Measurements from ENCODE around the gene SETD5. TPM values are rescaled to one million over a fixed set of nuclear protein-coding genes. Genes with fewer than 3 reads are reported as not detected.
A peak's percentile ranks its signal among the peaks of the same experiment; 100 is the strongest.

Gene SETD5, protein sequence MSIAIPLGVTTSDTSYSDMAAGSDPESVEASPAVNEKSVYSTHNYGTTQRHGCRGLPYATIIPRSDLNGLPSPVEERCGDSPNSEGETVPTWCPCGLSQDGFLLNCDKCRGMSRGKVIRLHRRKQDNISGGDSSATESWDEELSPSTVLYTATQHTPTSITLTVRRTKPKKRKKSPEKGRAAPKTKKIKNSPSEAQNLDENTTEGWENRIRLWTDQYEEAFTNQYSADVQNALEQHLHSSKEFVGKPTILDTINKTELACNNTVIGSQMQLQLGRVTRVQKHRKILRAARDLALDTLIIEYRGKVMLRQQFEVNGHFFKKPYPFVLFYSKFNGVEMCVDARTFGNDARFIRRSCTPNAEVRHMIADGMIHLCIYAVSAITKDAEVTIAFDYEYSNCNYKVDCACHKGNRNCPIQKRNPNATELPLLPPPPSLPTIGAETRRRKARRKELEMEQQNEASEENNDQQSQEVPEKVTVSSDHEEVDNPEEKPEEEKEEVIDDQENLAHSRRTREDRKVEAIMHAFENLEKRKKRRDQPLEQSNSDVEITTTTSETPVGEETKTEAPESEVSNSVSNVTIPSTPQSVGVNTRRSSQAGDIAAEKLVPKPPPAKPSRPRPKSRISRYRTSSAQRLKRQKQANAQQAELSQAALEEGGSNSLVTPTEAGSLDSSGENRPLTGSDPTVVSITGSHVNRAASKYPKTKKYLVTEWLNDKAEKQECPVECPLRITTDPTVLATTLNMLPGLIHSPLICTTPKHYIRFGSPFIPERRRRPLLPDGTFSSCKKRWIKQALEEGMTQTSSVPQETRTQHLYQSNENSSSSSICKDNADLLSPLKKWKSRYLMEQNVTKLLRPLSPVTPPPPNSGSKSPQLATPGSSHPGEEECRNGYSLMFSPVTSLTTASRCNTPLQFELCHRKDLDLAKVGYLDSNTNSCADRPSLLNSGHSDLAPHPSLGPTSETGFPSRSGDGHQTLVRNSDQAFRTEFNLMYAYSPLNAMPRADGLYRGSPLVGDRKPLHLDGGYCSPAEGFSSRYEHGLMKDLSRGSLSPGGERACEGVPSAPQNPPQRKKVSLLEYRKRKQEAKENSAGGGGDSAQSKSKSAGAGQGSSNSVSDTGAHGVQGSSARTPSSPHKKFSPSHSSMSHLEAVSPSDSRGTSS (N-terminal part only)
- 10 to 100 TPM; 35.0 to 78.0 (median 44.4) TPM for total RNA-seq
- 10 to 100 TPM; 25.5 to 31.7 TPM for polyA plus RNA-seq

DNA sequence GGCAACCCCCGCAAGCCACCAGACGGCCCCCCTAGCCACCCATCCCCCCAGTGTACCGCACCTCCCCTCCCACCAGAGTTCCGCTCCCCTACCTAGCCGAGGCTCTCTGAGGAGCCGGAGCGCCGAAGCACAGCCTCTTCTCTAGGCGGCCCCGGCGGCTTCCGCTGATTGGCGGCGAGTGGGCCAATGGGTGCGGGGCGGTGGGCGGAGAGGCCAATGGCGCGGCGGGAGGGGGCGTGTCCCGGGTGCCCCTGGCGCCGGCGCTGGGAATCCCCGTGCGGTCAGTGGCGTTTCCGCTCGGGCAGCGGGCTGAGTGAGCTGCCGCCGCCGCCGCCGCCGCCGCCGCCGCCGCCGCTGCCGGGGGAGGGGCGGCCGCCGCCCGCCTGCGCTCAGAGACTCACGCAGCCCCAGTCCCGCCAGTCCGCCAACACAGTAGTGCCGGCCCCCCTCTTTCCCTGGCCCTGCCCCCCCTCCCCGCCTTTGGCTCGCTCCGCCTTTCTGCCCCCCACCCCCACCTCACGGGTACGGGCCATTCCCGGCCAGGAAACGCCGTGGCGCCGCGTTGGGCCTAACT lies at the start of gene SETD5:
Gene SETD5, plus strand, starts transcription at position 284 of the 574 bp plus-strand sequence. CDS start 31,324 bp downstream, outside the sequence.
- Histone ChIP-seq H3K9me3 (no peaks in the 10 kb centered on the region), H3K4me3 (peak within 1 kb of the TSS; percentile 76 to 94 (median 82)), H3K27me3 (no peaks in the 10 kb centered on the region), H3K36me3 (no peaks in the 10 kb centered on the region), H3K4me1 (peaks cover 46 to 53% (median 52%) of the 10 kb centered on the region in 3 donors), H3K27ac (peak within 1 kb of the TSS; percentile 97 to 99 (median 98))
- TF ChIP-seq, protein P1, sequence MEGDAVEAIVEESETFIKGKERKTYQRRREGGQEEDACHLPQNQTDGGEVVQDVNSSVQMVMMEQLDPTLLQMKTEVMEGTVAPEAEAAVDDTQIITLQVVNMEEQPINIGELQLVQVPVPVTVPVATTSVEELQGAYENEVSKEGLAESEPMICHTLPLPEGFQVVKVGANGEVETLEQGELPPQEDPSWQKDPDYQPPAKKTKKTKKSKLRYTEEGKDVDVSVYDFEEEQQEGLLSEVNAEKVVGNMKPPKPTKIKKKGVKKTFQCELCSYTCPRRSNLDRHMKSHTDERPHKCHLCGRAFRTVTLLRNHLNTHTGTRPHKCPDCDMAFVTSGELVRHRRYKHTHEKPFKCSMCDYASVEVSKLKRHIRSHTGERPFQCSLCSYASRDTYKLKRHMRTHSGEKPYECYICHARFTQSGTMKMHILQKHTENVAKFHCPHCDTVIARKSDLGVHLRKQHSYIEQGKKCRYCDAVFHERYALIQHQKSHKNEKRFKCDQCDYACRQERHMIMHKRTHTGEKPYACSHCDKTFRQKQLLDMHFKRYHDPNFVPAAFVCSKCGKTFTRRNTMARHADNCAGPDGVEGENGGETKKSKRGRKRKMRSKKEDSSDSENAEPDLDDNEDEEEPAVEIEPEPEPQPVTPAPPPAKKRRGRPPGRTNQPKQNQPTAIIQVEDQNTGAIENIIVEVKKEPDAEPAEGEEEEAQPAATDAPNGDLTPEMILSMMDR (IDR thresholded peaks at IDR 0.05) = no peak
- ATAC-seq (peak; percentile 74 to 84 (median 76)), FAIRE-seq (no peak), DNase-seq (peak; percentile 97 to 99 (median 98))
- intact Hi-C loops (cut with DNase I) = loop anchor here in 1 of 3 donors (10.0 kb wide), 1 partner anchor 47 kb away; no protein-coding TSS in a partner anchor
- 0 to 1% methylated on average over 44 to 63 of the region's 63 CpGs for WGBS, 2 donors

DNA sequence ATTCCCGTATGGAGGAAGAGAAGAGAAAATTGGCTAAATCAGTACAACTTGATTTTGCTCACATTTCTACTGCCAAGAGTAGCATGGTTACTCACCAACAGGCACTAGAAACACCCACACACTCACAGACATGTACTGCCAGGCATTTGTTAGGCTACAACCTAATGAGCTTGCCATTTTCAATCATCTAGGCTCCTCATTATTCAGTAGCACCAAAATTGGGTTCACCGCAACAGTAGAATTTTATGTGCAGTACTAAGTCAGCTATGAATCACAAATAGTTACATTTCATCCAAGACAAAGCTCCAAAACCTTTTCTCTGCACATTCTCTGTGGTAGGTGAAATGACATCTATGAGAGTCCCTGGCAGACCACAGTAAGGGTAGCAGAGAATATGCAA lies 49.5 kb upstream of the SETD5 start:
- Histone ChIP-seq H3K4me3 (no peak overlapping the region), H3K9me3 (no peaks in the 10 kb centered on the region), H3K27ac (no peak overlapping the region), H3K27me3 (no peaks in the 10 kb centered on the region), H3K36me3 (no peaks in the 10 kb centered on the region), H3K4me1 (peaks cover 0 to 18% (median 3%) of the 10 kb centered on the region in 3 donors)
- no peak for FAIRE-seq
- ATAC-seq = no peak
- 49 to 73% methylated on average over 2 of the region's 2 CpGs for WGBS, 2 donors
- no peak for DNase-seq
- TF ChIP-seq, protein P1 (IDR thresholded peaks at IDR 0.05) = no peak
- intact Hi-C loops (cut with DNase I) = no loop called here

DNA sequence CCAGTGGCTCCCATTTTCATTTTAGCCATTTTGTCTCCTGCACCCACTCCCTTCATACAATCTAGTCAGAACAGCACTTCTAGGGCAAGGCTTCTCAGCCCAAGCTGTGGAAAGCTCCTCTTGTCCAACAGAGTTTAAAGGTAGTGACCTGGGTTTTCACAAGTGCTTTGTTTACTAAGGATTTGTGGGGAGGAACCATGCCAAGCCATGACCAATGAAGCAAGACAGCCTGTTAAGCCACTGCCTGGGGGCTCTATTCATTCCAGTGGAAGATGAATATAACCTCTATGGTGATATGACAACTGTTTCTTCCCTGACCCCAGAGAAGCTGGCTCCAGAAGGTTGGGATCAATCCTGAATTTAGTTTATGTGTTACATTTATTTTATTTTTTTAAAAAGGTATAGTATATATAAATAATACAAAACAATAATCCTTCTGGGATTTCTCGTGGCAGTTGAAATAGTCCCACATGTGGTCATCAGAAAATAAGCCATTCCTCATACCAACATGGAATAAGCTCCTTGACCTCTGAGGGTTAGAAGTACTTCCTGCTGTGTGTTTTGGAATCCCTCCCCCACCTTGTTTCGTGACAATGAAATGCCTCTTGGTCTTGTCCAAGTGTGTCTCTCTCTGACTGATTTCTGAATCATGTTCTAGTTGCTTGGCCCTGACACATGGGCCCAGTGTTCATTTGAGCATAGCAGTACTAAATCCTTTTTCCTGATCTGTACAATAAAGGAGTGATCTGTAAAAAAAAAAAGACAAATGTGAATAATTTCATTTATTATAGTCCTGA lies 47.9 kb upstream of the SETD5 start:
- Histone ChIP-seq H3K4me3 (no peak overlapping the region), H3K4me1 (peaks cover 0 to 33% (median 5%) of the 10 kb centered on the region in 3 donors), H3K9me3 (no peaks in the 10 kb centered on the region), H3K27ac (no peak overlapping the region), H3K36me3 (no peaks in the 10 kb centered on the region), H3K27me3 (no peaks in the 10 kb centered on the region)
- WGBS, 2 donors = 70 to 73% methylated on average over 2 of the region's 2 CpGs
- DNase-seq (no peak), FAIRE-seq (no peak), ATAC-seq (no peak)
- intact Hi-C loops (cut with DNase I) = no loop called here
- TF ChIP-seq, protein P1 (IDR thresholded peaks at IDR 0.05) = no peak

DNA sequence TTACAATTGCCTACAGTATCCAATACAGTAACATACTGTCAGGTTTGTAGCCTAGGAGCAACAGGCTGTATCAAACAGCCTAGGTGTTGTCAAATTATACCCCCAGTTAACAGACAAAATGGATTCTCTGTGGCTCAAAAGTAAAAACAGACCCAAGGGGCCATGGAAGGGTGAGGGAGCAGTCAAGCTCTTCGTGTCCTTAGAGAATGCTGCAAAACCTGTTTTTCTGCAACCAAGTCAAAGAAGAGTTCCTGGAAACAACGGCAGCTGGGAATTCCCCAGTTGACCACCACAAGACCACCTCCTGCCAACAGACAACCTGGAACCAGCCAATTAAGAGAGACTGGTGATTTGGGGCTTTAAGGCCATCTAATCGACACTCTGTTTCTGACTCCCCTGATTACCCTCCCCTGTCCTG lies 45.7 kb upstream of the SETD5 start:
- Histone ChIP-seq H3K36me3 (no peaks in the 10 kb centered on the region), H3K4me1 (peaks cover 0 to 38% (median 5%) of the 10 kb centered on the region in 3 donors), H3K4me3 (no peak overlapping the region), H3K9me3 (no peaks in the 10 kb centered on the region), H3K27ac (peak overlapping the region in 2 of 4 donors; percentile 62 to 63), H3K27me3 (no peaks in the 10 kb centered on the region)
- WGBS, 2 donors = 15 to 19% methylated on average over 3 of the region's 3 CpGs
- intact Hi-C loops (cut with DNase I) = no loop called here
- ATAC-seq = peak in 3 of 4 donors; percentile 14 to 46 (median 21)
- TF ChIP-seq, protein P1 (IDR thresholded peaks at IDR 0.05) = no peak
- no peak for FAIRE-seq
- no peak for DNase-seq

Data from pancreas (tissue), 10 donors.